GM19328 (cell line): ENCODE data around the gene EPHA4.

Experiments
- ATAC-seq: cut with Tn5 transposase; IDR thresholded peaks from one replicate; pipeline ENCODE4 v1.9.1; 2021; ENCODE audit warnings: mild to moderate bottlenecking, moderate library complexity; ENCODE audit not compliant: unreplicated experiment

The EPHA4 gene

GRCh38 chr2:221506469-221506868, 65.6 kb downstream of the EPHA4 start:
- ATAC-seq = no peak

- ATAC-seq = no peak
Measured at GRCh38 chr2:221505605-221506004, 66.5 kb downstream of the EPHA4 start.

- ATAC-seq = no peak
Measured at GRCh38 chr2:221504905-221505304, 67.2 kb downstream of the EPHA4 start.

- ATAC-seq = no peak
Measured at GRCh38 chr2:221503965-221504364, 68.1 kb downstream of the EPHA4 start.

- no peak for ATAC-seq
Measured at GRCh38 chr2:221502270-221503010, 69.7 kb downstream of the EPHA4 start.

- no peak for ATAC-seq
Measured at GRCh38 chr2:221501883-221502269, 70.2 kb downstream of the EPHA4 start.

- no peak for ATAC-seq
Measured at GRCh38 chr2:221501210-221501882, 70.8 kb downstream of the EPHA4 start.

GRCh38 chr2:221500501-221501209, 71.4 kb downstream of the EPHA4 start:
- no peak for ATAC-seq

- ATAC-seq = no peak
Measured at GRCh38 chr2:221495731-221496130, 76.4 kb downstream of the EPHA4 start.

GRCh38 chr2:221494556-221494955, 77.5 kb downstream of the EPHA4 start:
- no peak for ATAC-seq

- no peak for ATAC-seq
Measured at GRCh38 chr2:221493391-221493790, 78.7 kb downstream of the EPHA4 start.

- no peak for ATAC-seq
Measured at GRCh38 chr2:221492636-221493035, 79.5 kb downstream of the EPHA4 start.

GRCh38 chr2:221490506-221491060, 81.5 kb downstream of the EPHA4 start:
- ATAC-seq = no peak

- ATAC-seq = no peak
Measured at GRCh38 chr2:221488136-221488807, 83.8 kb downstream of the EPHA4 start.

- no peak for ATAC-seq
Measured at GRCh38 chr2:221486106-221486505, 86.0 kb downstream of the EPHA4 start.

- ATAC-seq = no peak
Measured at GRCh38 chr2:221485503-221485870, 86.6 kb downstream of the EPHA4 start.

GRCh38 chr2:221484761-221485502, 87.2 kb downstream of the EPHA4 start:
- ATAC-seq = no peak

- ATAC-seq = no peak
Measured at GRCh38 chr2:221482666-221483455, 89.2 kb downstream of the EPHA4 start.

- no peak for ATAC-seq
Measured at GRCh38 chr2:221480821-221481220, 91.3 kb downstream of the EPHA4 start.

GRCh38 chr2:221480163-221480562, 91.9 kb downstream of the EPHA4 start:
- ATAC-seq = no peak
